ENCODE results near the gene PPP2R5B.

Gene PPP2R5B

DNA sequence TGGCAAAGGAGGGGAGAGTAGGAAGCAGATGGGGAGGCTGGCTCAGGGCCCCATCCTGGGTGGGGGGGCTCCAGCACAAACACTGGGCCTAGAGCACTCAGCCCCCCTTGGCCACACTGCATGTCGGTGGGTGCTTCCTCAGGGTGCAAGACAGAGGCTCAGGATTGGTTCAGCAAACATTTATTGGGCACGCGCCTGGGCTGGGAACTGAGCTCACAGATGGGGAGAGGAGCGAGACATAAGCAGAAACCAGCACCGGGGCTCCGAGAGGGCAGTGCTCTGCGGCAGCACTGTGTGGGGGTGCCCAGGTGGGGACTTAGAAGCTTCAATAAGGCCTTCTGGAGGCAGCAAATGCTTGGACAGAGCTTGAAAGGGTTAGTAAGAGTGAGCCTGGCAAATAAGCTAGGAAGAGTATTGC is 34.0 kb upstream of the PPP2R5B start:
- no peak for DNase-seq

DNA sequence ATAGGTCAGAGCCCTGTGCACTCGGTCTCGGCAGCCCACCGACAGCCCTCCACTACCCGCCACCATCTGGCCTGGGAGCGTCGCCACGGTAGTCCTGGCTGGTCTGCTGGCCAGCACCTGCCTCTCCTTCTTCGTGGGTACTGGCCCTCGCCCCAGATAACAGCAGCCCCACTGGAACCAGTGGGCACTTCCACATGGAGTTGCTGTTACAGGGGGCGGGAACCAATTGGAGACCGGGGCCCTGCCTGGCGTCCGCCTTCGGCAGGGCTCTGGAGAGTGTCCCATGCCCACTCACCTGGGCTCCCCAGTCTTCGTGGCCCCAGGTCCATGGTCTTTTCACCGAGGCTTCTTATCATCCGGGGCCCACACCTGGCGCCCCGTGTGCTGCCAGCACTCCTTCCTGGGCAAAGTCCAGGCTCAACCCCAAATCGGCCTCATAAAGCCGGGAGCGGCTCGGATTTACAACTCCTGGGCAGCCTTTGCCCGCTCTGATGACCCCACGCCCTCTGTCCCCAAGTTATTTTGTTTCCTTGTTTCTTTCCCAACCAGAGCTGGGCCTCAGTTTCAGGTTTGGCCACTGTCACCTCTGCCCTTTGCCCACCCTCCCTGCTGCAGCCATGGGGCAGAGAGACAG is 33.2 kb upstream of the PPP2R5B start:
- DNase-seq = no peak

DNA sequence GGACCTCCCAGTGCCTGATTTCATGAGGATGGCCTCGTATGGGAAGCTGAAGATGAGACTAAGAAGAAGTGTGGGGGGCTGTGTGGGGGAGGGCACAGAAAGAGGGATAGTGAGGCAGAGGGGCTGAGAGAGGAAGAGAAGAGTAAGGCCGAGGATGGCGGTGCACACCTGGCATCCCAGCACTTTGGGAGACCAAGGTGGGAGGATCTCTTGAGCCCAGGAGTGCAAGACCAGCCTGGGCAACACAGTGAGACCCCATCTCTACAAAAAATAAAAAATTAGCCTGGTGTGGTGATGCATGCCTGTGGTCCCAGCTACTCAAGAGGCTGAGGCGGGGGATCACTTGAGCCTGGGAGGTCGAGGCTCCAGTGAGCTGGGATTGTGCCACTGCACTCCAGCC is 32.6 kb upstream of the PPP2R5B start:
- DNase-seq = no peak

DNA sequence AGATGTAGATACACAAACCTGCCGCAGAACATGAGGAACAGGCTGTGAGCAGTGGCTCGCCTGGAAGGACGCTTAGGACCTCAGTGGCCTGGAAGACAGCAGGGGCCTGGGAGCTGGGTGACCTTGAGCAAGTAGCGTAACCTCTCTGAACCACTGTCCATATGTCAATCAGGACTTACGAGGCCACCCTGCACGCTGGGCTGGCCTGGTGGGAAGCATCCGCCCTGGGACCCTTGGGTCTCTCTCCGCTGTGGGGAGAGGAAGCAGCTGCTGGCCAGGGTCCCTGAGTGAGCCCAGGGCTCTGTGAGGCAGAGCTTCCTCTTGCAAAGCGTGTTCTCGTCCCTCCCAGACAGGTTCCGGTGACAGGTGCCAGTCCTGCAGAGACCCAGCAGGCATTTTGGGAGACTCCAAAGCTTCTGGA is 32.1 kb upstream of the PPP2R5B start:
- DNase-seq = no peak

DNA sequence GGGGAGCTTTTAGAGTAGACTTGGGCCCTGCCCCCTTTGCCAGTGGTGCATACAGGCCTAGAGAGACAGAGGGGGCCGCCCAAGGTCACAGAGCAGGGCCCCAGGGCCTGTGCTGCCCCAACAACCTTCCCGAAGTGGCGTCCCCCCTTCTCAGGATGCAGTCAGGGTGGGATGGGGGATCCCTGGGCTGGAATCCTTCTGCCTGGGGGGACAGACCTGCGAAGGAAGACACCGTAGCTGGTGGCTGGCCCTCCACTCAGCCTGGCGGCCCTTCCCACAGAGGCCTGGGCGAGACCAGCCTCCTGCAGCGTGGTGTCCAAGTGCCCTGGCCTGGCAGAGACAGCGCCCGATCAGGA is 31.7 kb upstream of the PPP2R5B start:
- no peak for DNase-seq

DNA sequence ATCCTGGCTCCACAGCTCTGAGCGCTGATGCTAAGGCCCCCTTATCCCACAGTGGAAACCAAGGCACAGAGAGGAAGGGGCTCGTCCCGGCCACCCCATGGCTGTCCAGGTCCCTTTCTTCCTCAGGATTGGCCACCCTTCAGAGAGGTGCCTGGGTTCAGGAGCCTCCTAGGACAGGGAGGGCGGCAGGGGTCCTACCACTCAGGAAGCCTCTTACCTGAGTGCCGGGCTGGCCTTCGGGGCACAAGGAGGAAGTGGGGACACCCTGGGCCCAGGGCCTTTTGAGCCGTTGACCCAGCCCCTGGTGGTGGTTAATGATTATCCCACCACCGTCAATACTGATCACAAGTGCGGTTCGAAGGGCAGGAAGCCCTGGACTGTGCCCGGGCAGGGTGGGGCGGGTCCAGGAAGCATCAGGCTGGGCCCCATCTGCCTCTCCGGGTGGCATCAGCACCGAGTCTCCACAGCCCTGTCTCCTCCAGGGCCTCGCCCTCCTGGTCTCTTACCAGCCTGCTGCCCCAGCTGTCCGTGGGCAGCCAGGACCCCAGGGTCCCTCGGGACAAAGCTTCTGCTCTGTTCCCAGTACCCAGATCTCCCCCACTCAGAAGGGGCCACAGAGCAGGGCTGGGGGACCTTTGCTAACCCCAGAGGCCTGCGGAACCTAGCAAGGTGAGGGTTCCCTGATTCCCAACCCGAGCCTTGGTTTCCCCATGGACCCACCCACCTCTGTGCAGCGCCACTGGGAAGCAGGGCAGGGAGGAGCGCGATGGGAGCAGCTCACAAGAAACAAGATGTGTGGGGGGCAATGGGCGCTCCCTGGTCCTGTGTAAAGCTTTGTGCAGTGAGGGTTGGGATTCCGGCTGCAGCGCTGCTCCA is 31.1 kb upstream of the PPP2R5B start:
- DNase-seq = no peak

DNA sequence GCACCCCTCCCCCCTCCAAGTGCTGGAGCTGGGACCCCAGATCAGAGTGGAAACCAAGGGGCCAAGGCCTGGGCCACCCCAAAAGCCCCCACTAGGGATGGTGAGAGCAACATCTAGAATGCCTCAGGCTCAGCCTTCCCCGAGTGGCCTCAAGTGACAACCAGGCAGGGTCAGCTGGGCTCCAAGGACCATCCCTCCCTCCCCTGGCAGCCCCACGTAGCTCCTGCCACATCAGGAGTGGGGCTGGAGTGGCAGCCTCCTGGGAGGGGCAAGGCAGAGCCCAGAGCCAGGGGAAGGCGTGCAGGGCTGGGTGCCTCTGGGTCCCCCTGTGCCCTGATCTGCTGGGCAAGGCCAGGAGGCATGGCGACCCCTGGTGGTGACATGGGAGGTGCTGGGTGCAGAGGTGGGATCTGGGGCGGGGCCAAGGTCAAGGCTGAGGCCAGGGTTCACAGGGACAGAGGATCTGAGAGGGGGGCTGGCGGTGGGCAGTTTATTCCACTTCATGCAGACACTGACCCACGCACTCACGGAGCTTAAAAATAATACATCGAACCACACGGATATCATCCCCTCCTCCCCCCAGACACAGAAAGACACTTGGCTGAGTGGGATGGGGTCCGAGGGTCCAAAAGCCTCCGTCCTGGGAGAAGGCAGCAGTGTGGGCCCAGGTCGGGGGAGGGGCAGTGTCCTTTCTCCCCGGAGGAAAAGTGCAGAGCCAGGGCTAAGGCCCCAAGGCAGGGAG is 30.2 kb upstream of the PPP2R5B start:
- DNase-seq = no peak

DNA sequence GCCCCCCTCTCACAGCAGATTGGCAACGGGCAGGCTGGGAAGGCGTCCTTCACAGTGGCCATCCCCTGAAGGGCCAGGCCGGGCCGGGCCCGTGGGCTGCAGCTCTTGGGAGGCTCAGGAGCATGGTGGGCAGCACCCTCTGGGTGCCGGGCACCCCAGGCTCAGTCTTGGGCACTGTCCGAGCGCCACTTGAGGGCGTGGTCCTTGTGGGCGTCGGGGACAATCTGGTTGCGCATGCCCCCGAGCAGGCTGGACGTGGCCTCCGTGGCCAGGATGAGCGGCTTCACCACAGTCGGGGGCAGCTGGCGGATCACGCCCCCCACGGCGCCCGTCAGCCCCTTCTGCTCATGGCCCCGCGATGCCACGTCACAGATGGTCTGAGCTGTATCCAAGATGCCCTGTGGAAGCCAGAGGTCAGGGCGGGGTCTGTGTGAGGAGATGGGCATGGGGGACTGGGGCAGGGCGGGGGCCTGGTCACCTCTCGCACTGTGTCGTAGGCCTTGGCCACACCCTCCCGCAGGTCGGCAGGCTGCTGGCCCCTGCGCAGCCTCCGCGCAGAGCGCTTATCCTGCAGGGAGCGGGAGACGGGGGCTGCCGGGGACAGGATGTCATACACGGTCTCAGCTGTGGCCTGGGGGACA is 29.6 kb upstream of the PPP2R5B start:
- DNase-seq = no peak

DNA sequence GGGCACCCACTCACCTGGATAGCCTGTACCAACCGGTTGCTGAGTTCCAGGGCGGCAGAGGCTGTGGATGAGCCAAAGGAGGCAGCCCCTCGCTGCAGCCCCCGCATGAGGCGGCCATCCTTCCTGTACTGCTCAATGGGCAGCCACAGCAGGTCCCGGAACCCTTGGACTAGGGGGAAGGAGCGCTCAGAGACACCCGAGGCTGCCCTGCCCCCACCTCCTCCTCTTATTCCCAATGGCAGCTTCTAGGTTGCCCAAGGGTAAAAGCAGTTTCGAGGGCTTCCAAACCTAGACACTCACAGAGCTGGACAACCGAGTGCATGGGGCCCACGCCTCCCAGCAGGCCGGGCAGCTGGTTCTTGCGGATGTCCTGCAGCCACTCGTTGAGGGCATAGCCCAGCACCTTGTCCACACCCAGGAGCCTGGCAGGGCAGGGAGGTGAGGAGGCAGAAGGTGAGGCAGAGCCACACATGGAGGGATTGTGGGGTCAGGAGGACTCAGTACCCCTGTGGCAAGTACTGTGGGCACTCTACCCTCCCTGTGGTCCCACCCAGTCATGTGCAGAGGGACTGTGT is 28.0 kb upstream of the PPP2R5B start:
- DNase-seq = no peak

DNA sequence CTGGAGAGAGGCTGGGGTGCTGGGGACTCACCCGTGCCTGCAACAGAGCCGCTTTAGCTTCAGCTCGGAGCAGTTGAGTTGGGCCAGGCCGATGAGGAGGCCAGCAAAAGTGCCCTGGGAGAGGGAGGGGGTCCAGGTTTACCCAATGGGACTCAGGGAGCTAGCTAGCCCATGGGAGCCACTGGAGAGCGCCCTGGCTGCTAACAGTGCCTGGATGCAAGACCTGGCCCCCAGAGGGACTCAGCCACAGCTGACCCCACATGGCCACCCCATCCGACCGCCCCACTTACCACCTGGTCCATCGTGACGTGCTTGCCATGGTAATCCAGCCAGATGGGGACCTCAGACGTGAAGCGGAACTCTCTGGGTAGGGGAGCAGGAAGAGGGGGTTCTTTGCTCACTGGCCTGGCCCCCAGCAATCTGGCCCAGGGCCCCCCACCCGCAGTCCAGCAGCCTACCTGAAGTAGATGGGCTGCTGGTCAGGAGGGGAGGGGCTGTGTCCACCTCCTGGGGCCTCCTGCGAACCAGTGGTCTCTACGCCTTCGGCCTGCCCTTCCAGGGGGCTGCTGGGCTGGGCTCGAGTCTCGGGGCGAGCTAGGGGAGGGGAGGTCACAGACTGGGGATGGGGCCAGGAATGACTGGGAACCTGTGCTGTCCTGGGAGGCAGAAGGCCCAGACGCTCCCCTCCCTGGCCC is 27.0 kb upstream of the PPP2R5B start:
- no peak for DNase-seq

DNA sequence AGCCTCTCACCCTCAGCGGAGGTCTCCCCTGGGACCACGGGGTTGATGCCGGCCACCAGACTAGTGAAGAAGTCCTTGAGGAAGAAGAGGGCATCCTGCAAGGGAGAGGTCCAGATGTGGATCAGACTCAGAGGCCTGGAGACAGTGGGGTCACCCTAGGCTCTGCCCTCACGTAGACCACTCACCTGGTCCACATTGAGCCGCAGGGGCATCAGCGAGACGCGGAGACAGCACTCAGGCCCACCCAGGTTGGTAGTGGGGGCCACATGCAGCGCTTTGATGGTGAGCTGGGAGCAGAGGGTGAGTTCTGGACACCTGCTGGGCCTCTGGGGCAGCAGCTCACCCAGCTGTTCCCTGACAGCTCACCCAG is 26.4 kb upstream of the PPP2R5B start:
- DNase-seq = no peak

DNA sequence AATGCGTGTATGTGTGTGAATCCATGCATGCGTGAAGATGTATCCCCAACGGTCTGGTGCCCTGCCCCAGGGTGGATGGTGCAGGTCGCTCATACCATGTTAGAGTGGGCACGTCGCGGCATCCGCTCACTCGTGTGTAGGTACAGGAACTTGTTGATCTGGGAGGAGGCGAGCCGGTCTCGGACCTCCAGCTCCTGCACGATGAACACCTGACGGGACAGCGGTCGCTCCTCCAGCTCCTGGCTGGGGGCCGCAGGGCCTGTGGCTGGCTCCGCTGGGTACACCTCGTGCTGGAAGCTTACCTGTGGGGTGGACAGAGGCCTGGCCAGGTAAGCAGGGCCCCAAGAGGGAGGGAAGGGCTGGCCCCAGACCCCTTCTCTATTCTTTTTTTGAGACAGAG is 25.9 kb upstream of the PPP2R5B start:
- DNase-seq = no peak

DNA sequence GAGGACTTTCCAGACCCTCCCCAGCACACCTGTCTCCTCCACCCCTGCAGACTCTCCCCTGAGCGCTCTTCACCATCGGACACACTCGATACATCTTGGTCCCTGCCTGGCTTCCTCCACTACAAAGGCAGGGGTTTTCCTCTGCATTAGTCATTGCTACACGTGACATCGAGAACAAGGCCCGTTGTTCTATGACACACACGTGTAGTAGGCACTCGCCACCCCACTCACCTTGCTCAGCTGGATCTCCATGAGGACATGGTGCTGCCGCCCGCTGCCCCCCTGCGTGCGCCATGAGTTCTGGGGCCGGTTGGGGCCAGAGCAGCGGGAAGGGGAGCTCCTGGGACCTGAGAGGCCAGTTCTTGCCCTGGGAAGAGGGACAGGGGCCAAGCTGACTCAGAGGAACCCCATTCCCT is 24.2 kb upstream of the PPP2R5B start:
- DNase-seq = no peak

DNA sequence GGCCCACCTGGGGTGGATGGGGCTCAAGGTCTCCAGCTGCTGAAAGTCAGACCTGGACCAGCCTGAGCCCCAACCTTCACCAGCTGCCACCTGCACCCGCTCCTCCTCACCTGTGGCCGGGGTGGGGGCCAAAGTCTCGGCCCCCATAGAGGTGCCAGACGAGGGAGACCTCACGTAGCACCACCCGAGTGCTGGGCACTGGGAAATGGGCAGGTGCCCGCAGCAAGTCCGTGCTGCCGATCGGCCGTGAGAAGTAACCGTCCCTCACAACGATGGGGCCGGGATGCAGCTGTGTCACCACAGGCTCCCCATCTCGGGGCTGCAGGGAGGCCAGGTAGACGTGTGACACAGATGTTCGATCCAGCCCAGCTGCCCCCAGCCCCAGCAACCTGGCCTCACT is 23.7 kb upstream of the PPP2R5B start:
- DNase-seq = no peak

DNA sequence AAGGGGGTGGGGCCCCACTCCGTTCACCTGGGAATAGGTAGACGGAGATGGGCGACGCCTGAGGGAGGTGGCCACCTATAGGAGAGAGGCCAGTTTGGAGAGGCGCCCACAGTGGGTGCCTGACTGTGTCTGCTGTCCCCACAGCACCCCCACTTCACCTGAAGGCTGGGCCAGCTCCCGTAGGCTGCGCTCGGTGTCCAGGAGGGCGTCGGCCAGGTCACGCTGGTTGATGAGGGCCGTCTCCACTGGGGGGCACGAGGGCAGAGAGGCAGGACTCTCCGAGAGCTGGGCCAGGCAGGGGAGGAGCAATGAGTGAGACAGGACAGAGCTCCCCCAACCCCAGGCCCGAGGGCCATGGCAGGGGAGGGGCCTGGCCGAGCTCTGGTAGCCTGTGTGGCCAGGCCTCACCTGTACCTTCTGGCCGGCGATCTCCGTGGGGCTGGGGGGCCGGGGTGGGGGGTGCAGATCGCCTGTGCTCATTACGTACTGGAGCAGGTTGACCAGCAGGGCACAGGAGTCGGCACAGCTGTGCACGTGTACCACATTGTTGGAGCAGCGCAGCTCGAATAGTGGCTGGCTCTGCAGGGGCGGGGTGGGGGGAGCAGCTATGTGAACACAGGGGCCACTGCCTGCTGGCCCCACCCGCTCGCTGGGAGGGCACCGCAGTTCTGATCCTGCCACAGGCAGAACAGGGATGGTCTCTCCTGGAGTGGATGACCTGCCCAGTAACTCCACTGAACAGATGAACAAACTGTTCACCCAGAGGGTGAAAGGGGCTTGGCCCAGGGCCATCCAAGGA is 22.2 kb upstream of the PPP2R5B start:
- no peak for DNase-seq

DNA sequence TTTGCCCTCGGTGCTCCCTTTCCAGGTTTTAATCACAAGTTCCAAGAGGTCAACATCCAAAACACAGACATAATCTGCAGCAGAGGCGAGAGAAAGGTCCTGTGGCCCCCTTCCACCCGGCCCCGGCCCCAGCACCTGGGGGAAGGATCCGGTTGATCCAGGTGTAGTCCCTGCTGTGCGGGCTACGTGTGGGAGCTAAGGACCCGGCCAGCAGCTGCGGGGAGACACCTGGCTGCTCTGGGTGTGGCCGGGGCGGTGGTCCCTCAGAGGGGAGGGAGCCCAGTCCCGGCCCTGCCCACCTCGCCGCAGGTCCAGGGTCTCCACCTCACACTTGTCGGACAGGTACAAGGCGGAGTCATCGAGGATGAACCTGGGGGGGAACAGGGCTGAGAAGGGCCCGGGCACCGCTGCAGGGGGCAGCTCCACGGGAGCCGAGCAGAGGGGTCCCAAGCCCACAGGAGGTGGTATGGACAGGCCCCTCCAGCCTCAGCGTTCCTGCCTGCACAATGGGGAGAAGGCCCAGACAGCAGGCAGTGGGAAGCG is 21.1 kb upstream of the PPP2R5B start:
- DNase-seq = no peak

DNA sequence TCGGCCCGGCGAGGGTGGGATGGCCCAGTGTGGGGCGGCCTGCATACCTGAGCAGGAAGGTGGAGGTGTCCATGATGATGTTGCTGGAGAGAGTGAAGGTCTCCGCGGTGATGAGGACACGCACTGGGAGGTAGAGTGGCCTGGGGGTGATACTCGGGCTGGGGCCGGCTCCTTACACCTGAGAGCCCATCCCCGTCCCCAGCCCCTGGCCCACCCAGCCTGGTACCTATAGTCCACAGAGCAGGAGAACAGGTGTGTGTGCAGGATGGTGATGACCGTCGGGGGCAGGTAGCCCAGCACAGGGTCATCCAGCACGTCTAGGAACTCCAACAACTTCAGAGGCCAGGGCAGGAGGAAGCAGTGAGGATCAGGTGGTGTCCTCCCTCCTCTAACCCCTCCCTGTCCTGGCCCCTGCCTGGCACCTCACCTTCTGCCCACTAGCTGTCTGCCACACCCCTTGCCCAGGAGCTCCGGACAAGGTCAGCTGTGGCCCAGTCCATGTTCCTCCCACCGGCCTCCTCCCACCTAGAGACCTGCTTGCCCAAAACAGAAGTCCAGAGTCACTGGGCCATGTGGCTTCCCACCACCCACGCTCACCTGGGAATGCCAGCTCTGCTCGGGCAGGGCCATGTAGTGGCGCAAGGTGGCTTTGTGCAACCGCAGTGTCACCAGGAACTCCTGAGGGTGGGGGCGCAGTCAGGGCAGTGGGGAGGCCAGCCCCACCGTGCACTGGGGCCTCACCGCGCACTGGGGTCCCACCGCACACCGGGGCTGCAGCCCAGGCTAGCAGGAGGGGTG is 18.8 kb upstream of the PPP2R5B start:
- no peak for DNase-seq

DNA sequence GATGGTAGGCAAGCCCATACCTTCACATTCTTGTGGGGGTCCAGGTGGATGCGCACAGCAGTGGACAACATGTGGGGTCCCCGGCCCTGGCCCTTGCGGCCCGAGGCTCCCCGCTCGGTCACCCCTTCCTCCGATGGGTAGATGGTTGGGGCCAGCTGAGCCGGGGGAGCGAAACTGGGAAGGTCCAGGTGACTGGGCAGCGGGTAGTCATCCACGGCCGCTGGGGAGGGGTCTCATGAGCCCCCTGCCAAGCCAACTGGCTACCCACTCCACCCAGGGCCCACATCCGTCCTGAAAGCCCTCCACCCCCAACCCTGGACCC is 18.2 kb upstream of the PPP2R5B start:
- no peak for DNase-seq

DNA sequence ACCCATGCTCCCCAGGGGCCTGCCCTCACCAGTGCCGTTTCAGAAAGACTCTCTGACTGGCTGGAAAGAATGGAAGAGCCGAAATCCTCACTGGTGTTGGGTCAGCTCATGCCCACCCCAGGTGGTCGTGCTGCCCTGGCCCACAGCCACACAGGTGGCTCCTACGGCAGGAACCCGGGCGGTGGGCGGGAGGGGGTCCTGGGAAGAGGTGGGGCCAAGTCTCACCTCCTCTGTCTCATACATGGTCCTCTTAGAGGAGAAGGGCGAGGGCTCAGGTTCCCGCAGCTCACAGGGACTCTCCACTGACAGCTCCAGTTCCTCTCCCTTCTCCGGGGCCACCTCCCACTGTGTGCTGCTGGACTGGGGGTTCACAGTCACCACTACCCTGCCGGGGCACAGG is 15.7 kb upstream of the PPP2R5B start:
- DNase-seq = no peak

DNA sequence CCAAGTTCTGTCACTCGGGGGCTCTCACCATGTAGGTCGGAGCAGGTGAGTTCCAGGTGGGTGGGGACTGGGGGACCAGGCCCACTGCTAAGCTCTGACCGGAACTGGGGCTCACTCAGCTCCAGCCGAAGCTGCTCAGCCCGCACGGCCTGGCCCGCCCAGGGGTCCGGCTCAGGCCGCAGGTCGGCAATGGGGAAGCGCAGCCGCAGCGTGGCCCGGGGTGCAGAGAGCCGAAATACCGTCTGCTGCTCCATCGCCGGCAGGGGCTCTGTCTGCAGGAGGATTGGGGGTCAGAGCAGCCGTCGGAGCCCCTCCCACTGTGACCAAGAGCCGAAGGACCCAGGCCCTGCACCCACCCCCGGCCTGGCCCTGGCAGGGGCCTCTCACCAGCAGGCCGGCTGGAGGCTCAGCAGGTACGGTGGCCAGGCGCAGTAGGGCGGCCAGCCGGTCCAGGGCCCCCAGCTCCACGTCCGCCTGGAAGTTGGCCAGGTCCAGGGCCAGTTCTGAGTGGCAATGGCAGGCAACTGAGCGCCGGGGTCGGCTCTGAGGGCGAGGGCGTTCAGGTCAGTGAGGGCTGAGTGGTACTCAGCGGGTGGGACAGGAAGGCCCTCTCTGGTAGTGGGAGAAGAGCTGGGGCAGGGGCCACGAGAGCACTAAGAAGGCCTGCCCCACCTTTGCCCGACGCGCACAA is 14.7 kb upstream of the PPP2R5B start:
- DNase-seq = no peak
